HL-60 (cell line): Measurements from ENCODE around the gene NLRP4.

Source experiments
- CTCF ChIP-seq: IDR thresholded peaks from one replicate; pipeline ENCODE4 v1.5.1; 2011; ENCODE audit warnings: low read length, control low read depth, inconsistent platforms; ENCODE audit not compliant: insufficient read depth
- GABPA ChIP-seq: IDR thresholded peaks from 2 replicates; pipeline ENCODE4 v1.6.1; 2012; ENCODE audit warnings: low read depth
- POLR2AphosphoS5 ChIP-seq: IDR thresholded peaks from 2 replicates; pipeline ENCODE4 v1.6.1; 2012; ENCODE audit warnings: low read depth
- REST ChIP-seq: IDR thresholded peaks from 2 replicates; pipeline ENCODE4 v1.6.1; 2012; ENCODE audit warnings: low read depth; ENCODE audit not compliant: insufficient replicate concordance

GRCh38 chr19:55913643-55914268 is 77.4 kb downstream of the NLRP4 start:
- peak; percentile 9 for TF ChIP-seq CTCF
- no peak for TF ChIP-seq POLR2AphosphoS5
- no peak for TF ChIP-seq REST
- no peak for TF ChIP-seq GABPA
